Testis (tissue), 3 donors: ENCODE measurements around the gene CSMD2. TPM values are rescaled to one million over a fixed set of nuclear protein-coding genes. Genes with fewer than 3 reads are reported as not detected.

Experiments
- DNase-seq: peaks from one replicate; pipeline ENCODE4 v3.0.0-alpha.2; 2019
- H3K27ac ChIP-seq, 2 donors: fragments of 200-600 bp; sonication (generic); one replicate each; pipeline ENCODE4 v1.5.1; 2019
- H3K27me3 ChIP-seq: fragments of 200-600 bp; sonication (generic); one replicate; pipeline ENCODE4 v1.5.1; 2019
- H3K36me3 ChIP-seq: fragments of 200-600 bp; sonication (generic); one replicate; pipeline ENCODE4 v1.5.1; 2017; ENCODE audit warnings: low read depth; ENCODE audit errors: missing control alignments
- H3K4me1 ChIP-seq: fragments of 200-600 bp; sonication (generic); one replicate; pipeline ENCODE4 v1.5.1; 2019
- H3K4me3 ChIP-seq, 2 donors: fragments of 200-600 bp; sonication (generic); one replicate each; pipeline ENCODE4 v1.5.1; 2017 to 2019
- H3K9me3 ChIP-seq: fragments of 200-600 bp; sonication (generic); one replicate; pipeline ENCODE4 v1.5.1; 2017
- POLR2A ChIP-seq: fragments of 450-650 bp; IDR thresholded peaks from one replicate; pipeline ENCODE4 v1.6.1; 2017; ENCODE audit warnings: antibody characterized with exemption, mild to moderate bottlenecking, moderate library complexity
- WGBS, 2 donors: methylation state at CpG; one replicate each; pipeline ENCODE4 v1.1.5; 2018; 5-methylcytosine and 5-hydroxymethylcytosine counted together
- intact Hi-C: fragments of 100-400 bp; cut with DNase I; formaldehyde crosslinking; loops from one replicate; pipeline ENCODE4 v1.15.1; 2023; ENCODE audit warnings: low total_unique reads
- polyA plus RNA-seq: library from polyadenylated mRNA; stranded (reverse); fragments of 350-450 nt; fragmentation: Illumina TruSeq; extraction: RNeasy Lipid Tissue Mini Kit (QIAGEN cat#74804); gene quantifications from one replicate; pipeline ENCODE4 v1.2.3, GENCODE V29; 2014; ENCODE audit warnings: low read depth, low replicate concordance; ENCODE audit not compliant: insufficient read depth
- total RNA-seq, 2 donors: library from RNA; depleted of rRNA; stranded (reverse); fragments of >200 nt; gene quantifications; one replicate each; pipeline ENCODE4 v1.2.3, GENCODE V29; 2016
- TF ChIP-seq, protein P1 (sequence below), 3 experiments: fragments of 450-650 bp in 2 of 3; fragments of 200-600 bp in 1 of 3; sonication (generic) in 1 of 3; IDR thresholded peaks; one replicate each; pipeline ENCODE4 v1.5.1; 2016 to 2019; ENCODE audit warnings: antibody characterized with exemption in 3 of 3, mild to moderate bottlenecking in 2 of 3, moderate library complexity in 1 of 3

The CSMD2 gene
- total and polyA plus RNA-seq, 3 donors from 2014 or later = 1.2 to 3.8 (median 2.7) TPM

- Histone ChIP-seq H3K36me3 (no peaks in the 10 kb centered on the region), H3K9me3 (no peaks in the 10 kb centered on the region), H3K27ac (no peak overlapping the region), H3K4me1 (no peaks in the 10 kb centered on the region), H3K27me3 (no peaks in the 10 kb centered on the region), H3K4me3 (no peak overlapping the region)
- no peak for DNase-seq
- WGBS, 2 donors = 78 to 90% methylated on average over 3 of the region's 3 CpGs
- intact Hi-C loops = no loop called here
- TF ChIP-seq, protein P1, sequence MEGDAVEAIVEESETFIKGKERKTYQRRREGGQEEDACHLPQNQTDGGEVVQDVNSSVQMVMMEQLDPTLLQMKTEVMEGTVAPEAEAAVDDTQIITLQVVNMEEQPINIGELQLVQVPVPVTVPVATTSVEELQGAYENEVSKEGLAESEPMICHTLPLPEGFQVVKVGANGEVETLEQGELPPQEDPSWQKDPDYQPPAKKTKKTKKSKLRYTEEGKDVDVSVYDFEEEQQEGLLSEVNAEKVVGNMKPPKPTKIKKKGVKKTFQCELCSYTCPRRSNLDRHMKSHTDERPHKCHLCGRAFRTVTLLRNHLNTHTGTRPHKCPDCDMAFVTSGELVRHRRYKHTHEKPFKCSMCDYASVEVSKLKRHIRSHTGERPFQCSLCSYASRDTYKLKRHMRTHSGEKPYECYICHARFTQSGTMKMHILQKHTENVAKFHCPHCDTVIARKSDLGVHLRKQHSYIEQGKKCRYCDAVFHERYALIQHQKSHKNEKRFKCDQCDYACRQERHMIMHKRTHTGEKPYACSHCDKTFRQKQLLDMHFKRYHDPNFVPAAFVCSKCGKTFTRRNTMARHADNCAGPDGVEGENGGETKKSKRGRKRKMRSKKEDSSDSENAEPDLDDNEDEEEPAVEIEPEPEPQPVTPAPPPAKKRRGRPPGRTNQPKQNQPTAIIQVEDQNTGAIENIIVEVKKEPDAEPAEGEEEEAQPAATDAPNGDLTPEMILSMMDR (IDR thresholded peaks at IDR 0.05) = no peak
- TF ChIP-seq POLR2A = no peak
Measured at GRCh38 chr1:34156739-34157138, 8.3 kb downstream of the CSMD2 start.

DNA sequence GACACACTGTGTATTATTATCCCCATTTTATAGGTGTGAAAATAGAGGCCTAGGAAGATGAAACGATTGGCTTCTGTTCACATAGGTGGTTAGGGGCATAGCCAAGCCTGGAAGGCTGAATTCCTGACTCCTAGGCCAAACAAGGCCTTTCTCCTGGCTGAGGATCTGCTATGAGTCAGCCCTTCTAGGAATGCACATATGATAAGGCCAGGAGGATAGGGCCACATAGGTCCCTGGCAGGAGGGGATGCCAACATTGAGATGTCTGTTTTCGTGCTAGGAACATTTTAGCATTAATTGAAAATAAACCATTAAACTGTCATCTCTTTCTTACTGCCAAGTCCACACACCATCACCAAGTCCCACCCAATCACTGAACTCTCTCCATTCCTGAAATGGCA is 9.2 kb downstream of the CSMD2 start:
- H3K27me3 ChIP-seq = no peaks in the 10 kb centered on the region
- no peaks in the 10 kb centered on the region for H3K9me3 ChIP-seq
- 77 to 80% methylated on average over 2 of the region's 2 CpGs for WGBS, 2 donors
- intact Hi-C loops = no loop called here
- no peak overlapping the region for H3K4me3 ChIP-seq
- DNase-seq = no peak
- TF ChIP-seq, protein P1 (IDR thresholded peaks at IDR 0.05) = no peak
- TF ChIP-seq POLR2A = no peak
- H3K27ac ChIP-seq = no peak overlapping the region
- no peaks in the 10 kb centered on the region for H3K36me3 ChIP-seq
- no peaks in the 10 kb centered on the region for H3K4me1 ChIP-seq

DNA sequence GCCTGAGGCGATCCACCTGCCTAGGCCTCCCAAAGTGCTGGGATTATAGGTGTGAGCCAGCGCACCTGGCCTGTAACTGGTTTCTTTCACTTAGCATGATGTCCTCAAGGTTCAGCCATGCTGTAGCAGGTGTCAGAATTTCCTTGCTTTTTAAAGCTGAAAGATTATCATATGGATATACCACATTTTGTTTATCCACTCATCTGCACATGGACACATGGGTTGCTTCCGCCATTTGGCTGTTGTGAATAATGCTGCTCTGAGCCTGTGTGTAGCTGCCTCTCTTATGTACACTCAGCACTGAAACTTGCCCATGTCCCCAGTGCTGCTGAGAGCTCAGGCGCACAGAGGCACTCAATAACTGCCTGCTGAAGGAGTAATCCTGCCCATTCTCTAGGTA is 11.8 kb downstream of the CSMD2 start:
- H3K4me3 ChIP-seq = no peak overlapping the region
- H3K4me1 ChIP-seq = no peaks in the 10 kb centered on the region
- H3K9me3 ChIP-seq = no peaks in the 10 kb centered on the region
- TF ChIP-seq POLR2A = no peak
- TF ChIP-seq, protein P1 (IDR thresholded peaks at IDR 0.05) = no peak
- WGBS, 2 donors = 92 to 95% methylated on average over 4 of the region's 4 CpGs
- intact Hi-C loops = no loop called here
- H3K27me3 ChIP-seq = no peaks in the 10 kb centered on the region
- no peaks in the 10 kb centered on the region for H3K36me3 ChIP-seq
- no peak for DNase-seq
- H3K27ac ChIP-seq = no peak overlapping the region

- Histone ChIP-seq H3K27ac (no peak overlapping the region), H3K4me3 (no peak overlapping the region), H3K4me1 (no peaks in the 10 kb centered on the region), H3K27me3 (no peaks in the 10 kb centered on the region), H3K36me3 (no peaks in the 10 kb centered on the region), H3K9me3 (no peaks in the 10 kb centered on the region)
- no peak for TF ChIP-seq POLR2A
- TF ChIP-seq, protein P1 (IDR thresholded peaks at IDR 0.05) = no peak
- no peak for DNase-seq
- intact Hi-C loops = no loop called here
- WGBS, 2 donors = 64 to 72% methylated on average over 3 of the region's 3 CpGs
Measured at GRCh38 chr1:34149501-34149900, 15.5 kb downstream of the CSMD2 start.

- no peak for DNase-seq
Measured at GRCh38 chr1:34147301-34147700, 17.7 kb downstream of the CSMD2 start.

More at GRCh38 chr1:34147301-34147700, 17.7 kb downstream of the CSMD2 start:
- intact Hi-C loops = no loop called here
- H3K27ac ChIP-seq = no peak overlapping the region
- H3K4me3 ChIP-seq = no peak overlapping the region
- no peak for TF ChIP-seq POLR2A
- TF ChIP-seq, protein P1 (IDR thresholded peaks at IDR 0.05) = no peak
- H3K4me1 ChIP-seq = no peaks in the 10 kb centered on the region
- WGBS, 2 donors = 37 to 46% methylated on average over 4 of the region's 4 CpGs
- H3K36me3 ChIP-seq = no peaks in the 10 kb centered on the region
- H3K27me3 ChIP-seq = no peaks in the 10 kb centered on the region
- no peaks in the 10 kb centered on the region for H3K9me3 ChIP-seq
